CD4-positive, alpha-beta T cell treated with Interleukin-17A for 4 hours (primary cell): ENCODE measurements around the gene CCR1.
"Not testable (repeated sequence)": the region's sequence is repeated elsewhere in the genome, so short reads cannot be mapped to it uniquely, and the experiment has no call there.

Source experiments
- DNase-seq: peaks from one replicate; pipeline ENCODE4 v3.0.0-alpha.2; 2020; ENCODE audit warnings: mixed read lengths

Gene CCR1

DNA sequence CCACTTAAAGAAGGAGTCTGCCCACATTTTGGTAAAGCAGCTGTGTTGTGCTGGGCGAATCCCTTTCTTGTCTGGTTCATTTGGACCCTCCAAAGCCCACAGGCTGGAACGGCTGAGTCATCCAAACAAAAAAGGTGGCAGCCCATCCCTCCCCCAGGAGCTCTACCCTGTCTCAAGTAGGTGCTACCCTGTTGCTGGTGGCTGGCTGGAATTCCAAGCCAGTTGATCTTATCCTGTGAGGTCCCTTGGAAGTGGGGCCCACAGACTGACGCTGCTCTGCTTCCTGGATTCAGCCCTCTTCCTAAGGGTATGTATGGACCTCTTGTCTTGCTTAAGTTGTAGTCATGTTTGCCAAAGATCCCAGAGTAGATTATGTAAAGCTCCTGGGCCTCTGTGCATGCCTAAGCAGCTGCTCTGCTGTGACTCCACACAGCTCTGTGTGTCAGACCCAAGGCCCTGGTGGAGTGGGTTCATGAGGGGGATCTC is 44.5 kb downstream of the CCR1 start:
- no peak for DNase-seq

DNA sequence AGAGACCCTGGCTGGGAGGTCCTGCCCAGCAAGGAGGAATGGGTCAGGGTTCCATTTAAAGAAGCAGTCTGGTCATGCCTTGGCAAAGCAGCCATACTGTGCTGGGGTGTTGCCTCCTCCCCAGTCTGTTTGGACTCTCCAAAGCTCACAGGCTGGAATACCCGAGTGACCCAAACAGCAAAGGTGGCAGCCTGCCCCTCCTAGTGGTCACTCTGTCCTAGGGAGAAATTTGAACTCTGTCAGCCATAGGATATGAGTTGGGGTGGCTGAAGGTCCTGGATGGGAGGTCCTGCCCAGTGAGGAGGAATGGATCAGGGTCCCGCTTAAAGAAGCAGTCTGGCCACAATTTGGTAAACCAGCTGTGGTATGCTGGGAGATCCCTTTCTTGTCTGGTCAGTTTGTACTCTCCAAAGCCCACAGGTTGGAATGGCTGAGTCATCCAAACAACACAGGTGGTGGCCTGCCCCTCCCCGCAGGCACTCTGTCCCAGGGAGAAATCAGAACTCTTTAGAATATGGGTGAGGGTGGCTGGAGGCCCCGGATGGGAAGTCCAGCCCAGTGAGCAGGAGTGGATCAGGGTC is 45.0 kb downstream of the CCR1 start:
- no peak for DNase-seq

DNA sequence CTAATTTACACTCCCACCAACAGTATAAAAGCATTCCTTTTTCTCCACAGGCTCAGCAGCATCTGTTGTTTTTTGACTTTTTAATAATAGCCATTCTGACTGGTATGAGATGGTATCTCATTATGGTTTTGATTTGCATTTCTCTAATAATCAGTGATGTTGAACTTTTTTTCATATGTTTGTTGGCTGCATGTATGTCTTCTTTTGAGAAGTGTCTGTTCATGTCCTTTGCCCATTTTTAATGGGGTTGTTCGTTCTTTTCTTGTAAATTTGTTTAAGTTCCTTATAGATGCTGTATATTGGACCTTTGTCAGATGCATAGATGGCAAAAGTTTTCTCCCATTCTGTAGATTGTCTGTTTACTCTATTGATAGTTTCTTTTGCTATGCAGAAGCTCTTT is 50.4 kb downstream of the CCR1 start:
- DNase-seq = not testable (repeated sequence)

DNA sequence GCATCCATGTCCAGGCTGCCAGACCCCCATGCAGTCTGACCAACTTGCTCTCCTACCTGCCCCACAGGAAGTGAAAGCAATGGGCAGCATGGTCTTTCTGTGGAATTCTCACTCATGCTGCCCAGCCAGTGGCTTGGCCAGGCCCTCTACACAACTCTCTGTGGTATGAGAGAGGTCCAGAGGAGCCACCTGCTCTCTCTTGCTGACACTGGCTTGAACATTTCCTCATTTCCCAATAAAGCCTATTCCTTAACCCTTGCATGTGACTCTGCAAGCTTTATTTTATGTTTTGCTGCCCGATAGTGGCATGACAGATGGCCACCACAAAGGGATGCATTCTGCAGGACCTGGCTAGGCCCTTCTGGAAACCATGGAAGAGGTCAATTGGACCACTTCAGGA is 53.8 kb downstream of the CCR1 start:
- no peak for DNase-seq
